IMR-90 (cell line): ENCODE results near the gene SLC6A13. TPM values are rescaled to one million over a fixed set of nuclear protein-coding genes. Genes with fewer than 3 reads are reported as not detected.

Experiments
- ATAC-seq: fragments of 200-7000 bp; cut with Tn5 transposase; 2 replicates; pipeline ENCODE4 v1.9.1; 2020; ENCODE audit warnings: low read depth, mild to moderate bottlenecking, moderate library complexity
- BruUV-seq: library from RNA; stranded (reverse); fragments of 400-500 nt; replicated peaks from 2 replicates; lab custom pipeline; 2021; lab: Mats Ljungman, UMichigan
- CTCF ChIA-PET: fragments of 300-600 bp; formaldehyde crosslinking; extraction: SDS; loops from one replicate; lab custom pipeline; 2021; ENCODE audit warnings: antibody characterized with exemption; lab: Yijun Ruan, JAX
- POLR2A ChIA-PET: fragments of 300-600 bp; sonication (Branson Sonifier 250); formaldehyde crosslinking; loops from one replicate; lab custom pipeline; 2022; ENCODE audit warnings: antibody characterized with exemption; ENCODE audit not compliant: unreplicated experiment; lab: Charles Lee
- DNase-seq: peaks from one replicate; pipeline ENCODE4 v3.0.0; 2013
- H2AFZ ChIP-seq: replicated peaks from 2 replicates; pipeline ENCODE3; 2013; ENCODE audit warnings: low read length, mild to moderate bottlenecking; ENCODE audit not compliant: poor library complexity
- H2AK5ac ChIP-seq: 2 replicates; pipeline ENCODE4 v1.6.1; 2013; ENCODE audit warnings: low read depth, low read length, inconsistent platforms
- H2AK9ac ChIP-seq: replicated peaks from 2 replicates; pipeline ENCODE3; 2013; ENCODE audit warnings: mild to moderate bottlenecking, low read depth, low read length, moderate library complexity; ENCODE audit not compliant: poor library complexity
- H2BK120ac ChIP-seq: 2 replicates; pipeline ENCODE4 v1.6.1; 2013; ENCODE audit warnings: low read depth, low read length, inconsistent platforms
- H2BK15ac ChIP-seq: 3 replicates; pipeline ENCODE4 v1.6.1; 2013; ENCODE audit warnings: low read depth, low read length, inconsistent platforms
- H2BK20ac ChIP-seq: 2 replicates; pipeline ENCODE4 v1.6.1; 2013; ENCODE audit warnings: low read depth, mild to moderate bottlenecking, inconsistent platforms, low read length, moderate library complexity
- H2BK5ac ChIP-seq: 2 replicates; pipeline ENCODE4 v1.6.1; 2013; ENCODE audit warnings: mild to moderate bottlenecking, low read depth, low read length, inconsistent platforms; ENCODE audit not compliant: poor library complexity, severe bottlenecking
- H3K14ac ChIP-seq: replicated peaks from 2 replicates; pipeline ENCODE4 v1.6.1; 2013; ENCODE audit warnings: low read depth, low read length, inconsistent platforms
- H3K18ac ChIP-seq: 2 replicates; pipeline ENCODE4 v1.6.1; 2013; ENCODE audit warnings: low read depth, low read length, control low read depth
- H3K23ac ChIP-seq: 2 replicates; pipeline ENCODE4 v1.6.1; 2013; ENCODE audit warnings: low read depth, low read length, inconsistent platforms
- H3K27ac ChIP-seq: 2 replicates; pipeline ENCODE4 v1.5.1; 2013; ENCODE audit warnings: mild to moderate bottlenecking, control low read depth, low read length; ENCODE audit not compliant: insufficient read depth
- H3K27me3 ChIP-seq: 2 replicates; pipeline ENCODE4 v1.6.1; 2013; ENCODE audit warnings: low read length; ENCODE audit not compliant: control insufficient read depth, insufficient read depth
- H3K36me3 ChIP-seq: 2 replicates; pipeline ENCODE4 v1.6.1; 2013; ENCODE audit warnings: low read length, mixed read lengths; ENCODE audit not compliant: control insufficient read depth, insufficient read depth
- H3K4ac ChIP-seq: 2 replicates; pipeline ENCODE4 v1.6.1; 2013; ENCODE audit warnings: low read depth, low read length, inconsistent platforms
- H3K4me1 ChIP-seq: 2 replicates; pipeline ENCODE4 v1.6.1; 2013; ENCODE audit warnings: low read length, mixed read lengths; ENCODE audit not compliant: control insufficient read depth, insufficient read depth
- H3K4me2 ChIP-seq: 2 replicates; pipeline ENCODE4 v1.6.1; 2013; ENCODE audit warnings: low read depth, mild to moderate bottlenecking, control low read depth, low read length, moderate library complexity
- H3K4me3 ChIP-seq: 2 replicates; pipeline ENCODE4 v1.5.1; 2013; ENCODE audit warnings: low read depth, mild to moderate bottlenecking, control low read depth, low read length, moderate library complexity; ENCODE audit not compliant: insufficient read depth
- H3K56ac ChIP-seq: 2 replicates; pipeline ENCODE4 v1.6.1; 2013; ENCODE audit warnings: low read length, inconsistent platforms; ENCODE audit not compliant: insufficient read depth; ENCODE audit errors: extremely low read depth
- H3K79me1 ChIP-seq, 2 experiments: 2 replicates each; pipeline ENCODE4 v1.6.1; 2013; ENCODE audit warnings: low read length in 2 of 2, inconsistent platforms in 1 of 2, low read depth in 1 of 2
- H3K9ac ChIP-seq: 2 replicates; pipeline ENCODE4 v1.6.1; 2013; ENCODE audit warnings: low read depth, low read length, control low read depth
- H3K9me1 ChIP-seq: 2 replicates; pipeline ENCODE4 v1.6.1; 2013; ENCODE audit warnings: low read length, inconsistent platforms; ENCODE audit not compliant: insufficient read depth
- H3K9me3 ChIP-seq: 2 replicates; pipeline ENCODE4 v1.6.1; 2013; ENCODE audit warnings: low read length; ENCODE audit not compliant: control insufficient read depth, insufficient read depth
- H4K20me1 ChIP-seq: 2 replicates; pipeline ENCODE4 v1.6.1; 2013; ENCODE audit warnings: low read length, inconsistent platforms; ENCODE audit not compliant: insufficient read depth
- H4K5ac ChIP-seq: 2 replicates; pipeline ENCODE4 v1.6.1; 2013; ENCODE audit warnings: mild to moderate bottlenecking, low read depth, low read length, control low read depth
- H4K8ac ChIP-seq, 2 experiments: 2 replicates each; pipeline ENCODE4 v1.6.1; 2013; ENCODE audit warnings: low read depth in 2 of 2, low read length in 2 of 2, control low read depth in 1 of 2, inconsistent platforms in 1 of 2
- H4K91ac ChIP-seq: 2 replicates; pipeline ENCODE4 v1.6.1; 2013; ENCODE audit warnings: low read depth, low read length, inconsistent platforms; ENCODE audit not compliant: insufficient read depth
- CEBPB ChIP-seq: IDR thresholded peaks from 2 replicates; pipeline ENCODE4 v1.6.1; 2012; ENCODE audit warnings: low read depth, low read length, improper control_type of control experiment
- CHD1 ChIP-seq: IDR thresholded peaks from 2 replicates; pipeline ENCODE4 v1.6.1; 2012; ENCODE audit warnings: low read depth, low read length, improper control_type of control experiment
- FOS ChIP-seq: fragments of 150-350 bp; IDR thresholded peaks from 2 replicates; pipeline ENCODE4 v1.6.1; 2016; ENCODE audit warnings: low read depth, low read length
- SMC3 ChIP-seq: fragments of 150-350 bp; IDR thresholded peaks from 2 replicates; pipeline ENCODE4 v1.6.1; 2016; ENCODE audit warnings: low read depth, mild to moderate bottlenecking, antibody characterized with exemption, low read length, moderate library complexity
- WGBS, 2 experiments: methylation state at CpG; one replicate each; pipeline versions ENCODE4 v1.1.5 to v1.1.7; 2013; ENCODE audit warnings: missing lambda C conversion rate in 2 of 2; ENCODE audit not compliant: insufficient read length in 1 of 2; ENCODE audit errors: extremely low coverage in 2 of 2; 5-methylcytosine and 5-hydroxymethylcytosine counted together
- dilution Hi-C: fragments of 300-500 bp; cut with HindIII; formaldehyde crosslinking; loops from one replicate; pipeline ENCODE4 v1.14.3; 2018; ENCODE audit warnings: low sequenced_read_pairs; ENCODE audit not compliant: unreplicated experiment
- in situ Hi-C: fragments of 300-500 bp; cut with MboI; formaldehyde crosslinking; loops from 3 replicates; pipeline ENCODE4 v1.14.3; 2019; ENCODE audit warnings: low sequenced_read_pairs, inconsistent platforms, mixed read lengths
- intact Hi-C: fragments of 100-400 bp; cut with micrococcal nuclease; formaldehyde crosslinking; loops from 2 replicates; pipeline ENCODE4 v1.10.0; 2022
- polyA plus RNA-seq, 3 experiments: library from polyadenylated mRNA; depleted of rRNA; stranded (reverse); fragments of >200 nt; gene quantifications; 2 replicates each; pipeline ENCODE4 v1.2.3, GENCODE V29; 2012; ENCODE audit warnings: low replicate concordance in 1 of 3
- total RNA-seq: library from RNA; depleted of rRNA; stranded (reverse); fragments of >200 nt; gene quantifications from 2 replicates; pipeline ENCODE4 v1.2.3, GENCODE V29; 2012

SLC6A13 gene
- total and polyA plus RNA-seq, 2 of the 4 experiments (the other 2 are of a cell fraction), result under 0.01 to 0.10 TPM

- Histone ChIP-seq H2AK5ac (peak overlapping the region; percentile 86), H3K56ac (no peak overlapping the region), H4K91ac (peak overlapping the region; percentile 50), H3K9ac (no peak overlapping the region), H3K4me3 (no peak overlapping the region), H3K9me1 (peaks cover 32% of the 10 kb centered on the region), H2BK20ac (peak overlapping the region; percentile 91; the same call in 1 of the 2 replicates), H2AK9ac (peak overlapping the region; percentile 81), H4K20me1 (no peaks in the 10 kb centered on the region), H3K14ac (peak overlapping the region; percentile 91), H3K18ac (peak overlapping the region; percentile 42; the same call in 1 of the 2 replicates), H3K9me3 (no peaks in the 10 kb centered on the region), H3K36me3 (no peaks in the 10 kb centered on the region), H2BK5ac (peak overlapping the region; percentile 62), H3K23ac (peak overlapping the region; percentile 54; the same call in 1 of the 2 replicates), H2AFZ (peak overlapping the region; percentile 93), H2BK15ac (peak overlapping the region; percentile 73; the same call in 2 of the 3 replicates), H3K27me3 (no peaks in the 10 kb centered on the region; the same call in 1 of the 2 replicates), H3K4me1 (peaks cover 28% of the 10 kb centered on the region), H4K8ac (peak overlapping the region in 1 of 2 experiments; percentile 88; a peak in 3 of 4 replicates), H3K79me1 (peaks cover 0 to 7% of the 10 kb centered on the region in 2 experiments; a peak in 1 of 4 replicates), H2BK120ac (peak overlapping the region; percentile 92), H3K4me2 (no peak overlapping the region), H3K4ac (peak overlapping the region; percentile 92), H4K5ac (0 out of 2 replicates have a peak overlapping the region, but pooled peaks have one; percentile 20), H3K27ac (no peak overlapping the region; the same call in 1 of the 2 replicates)
- dilution Hi-C loops (no loop called here), intact Hi-C loops (no loop called here), in situ Hi-C loops (no loop called here)
- 29% methylated on average over 2 of the region's 11 CpGs; no CpG with 5 or more reads in 1 of the 2 experiments for WGBS, 2 experiments
- TF ChIP-seq SMC3 (no peak), FOS (no peak), CHD1 (no peak), CEBPB (no peak)
- CTCF ChIA-PET, result no interaction called here
- POLR2A ChIA-PET, result no interaction called here
- BruUV-seq, result no TSS peak
- ATAC-seq (no peak), DNase-seq (no peak)
Measured at GRCh38 chr12:177336-177979, 85.2 kb downstream of the SLC6A13 start.
